CD4-positive, alpha-beta T cell (primary cell): ENCODE results near the gene LST1. TPM values are rescaled to one million over a fixed set of nuclear protein-coding genes. Genes with fewer than 3 reads are reported as not detected.
A peak's percentile ranks its signal among the peaks of the same experiment; 100 is the strongest.

Experiments
- ATAC-seq: fragments of 200-7000 bp; cut with Tn5 transposase; one replicate; pipeline ENCODE4 v1.10.0; 2022; ENCODE audit warnings: mild to moderate bottlenecking; ENCODE audit not compliant: poor library complexity
- CTCF ChIA-PET: fragments of 350-600 bp; sonication (Branson Sonifier 250); formaldehyde crosslinking; loops from one replicate; lab custom pipeline; 2021; ENCODE audit warnings: antibody characterized with exemption, inconsistent platforms; lab: Charles Lee
- POLR2A ChIA-PET: fragments of 350-600 bp; sonication (Branson Sonifier 250); formaldehyde crosslinking; loops from one replicate; lab custom pipeline; 2021; ENCODE audit warnings: antibody characterized with exemption, inconsistent platforms; lab: Charles Lee
- DNase-seq, 14 experiments: peaks; one replicate each; pipeline ENCODE4 v3.0.0-alpha.2; 2013 to 2020; ENCODE audit warnings: mixed read lengths in 2 of 14
- H3K27ac ChIP-seq, 2 donors: one replicate each; pipeline versions ENCODE4 v1.5.1 to v1.7.0; 2013; ENCODE audit warnings: low read length in 2 of 2, low read depth in 1 of 2, mild to moderate bottlenecking in 1 of 2
- H3K27me3 ChIP-seq, 2 experiments: 1 replicate in 1 of 2; 2 replicates in 1 of 2; pipeline versions ENCODE4 v1.6.1 to v1.7.0; 2013; ENCODE audit warnings: low read length in 2 of 2, control low read depth in 1 of 2, mild to moderate bottlenecking in 1 of 2, moderate library complexity in 1 of 2; ENCODE audit not compliant: insufficient read depth in 2 of 2, control insufficient read depth in 1 of 2
- H3K36me3 ChIP-seq: one replicate; pipeline ENCODE4 v1.6.1; 2013; ENCODE audit warnings: low read length, control low read depth; ENCODE audit not compliant: insufficient read depth
- H3K4me1 ChIP-seq: one replicate; pipeline ENCODE4 v1.6.1; 2013; ENCODE audit warnings: low read length, control low read depth; ENCODE audit not compliant: insufficient read depth
- H3K4me3 ChIP-seq: one replicate; pipeline ENCODE4 v1.5.1; 2013; ENCODE audit warnings: mild to moderate bottlenecking, low read length, moderate library complexity
- H3K9me3 ChIP-seq, 2 experiments: 1 replicate in 1 of 2; 2 replicates in 1 of 2; pipeline versions ENCODE4 v1.6.1 to v1.7.0; 2013; ENCODE audit warnings: low read length in 2 of 2, mild to moderate bottlenecking in 2 of 2, control low read depth in 1 of 2, moderate library complexity in 1 of 2; ENCODE audit not compliant: control insufficient read depth in 1 of 2, insufficient read depth in 1 of 2
- H3K27ac Mint-ChIP-seq: one replicate; pipeline ENCODE4 v1.8.0; 2020; ENCODE audit warnings: mixed read lengths
- H3K27me3 Mint-ChIP-seq: one replicate; pipeline ENCODE4 v1.8.0; 2021; ENCODE audit warnings: mixed read lengths
- H3K36me3 Mint-ChIP-seq: one replicate; pipeline ENCODE4 v1.8.0; 2021; ENCODE audit warnings: low read depth, mixed read lengths
- H3K4me1 Mint-ChIP-seq: one replicate; pipeline ENCODE4 v1.8.0; 2021; ENCODE audit warnings: low read depth, mixed read lengths
- H3K4me3 Mint-ChIP-seq: one replicate; pipeline ENCODE4 v1.8.0; 2020; ENCODE audit warnings: mild to moderate bottlenecking, mixed read lengths
- H3K9me3 Mint-ChIP-seq: one replicate; pipeline ENCODE4 v1.8.0; 2020; ENCODE audit warnings: mixed read lengths
- intact Hi-C, 2 experiments: fragments of 100-400 bp; cut with DNase I in 1 of 2; cut with micrococcal nuclease in 1 of 2; formaldehyde crosslinking; loops; one replicate each; pipeline versions ENCODE4 v1.15.1 to v1.9.0; 2023 to 2025; cut with DNase I, micrococcal nuclease
- polyA plus RNA-seq, 2 donors: library from polyadenylated mRNA; unstranded; fragments of 120-200 nt; gene quantifications; one replicate each; pipeline ENCODE4 v1.2.1, GENCODE V29; 2013
- total RNA-seq, 174 experiments: library from RNA in 2 of 174; stranded (reverse) in 2 of 174; gene quantifications; one replicate each; pipeline ENCODE4 v1.2.3 and lab custom pipeline; 2021 to 2026
- TF ChIP-seq, protein P1 (sequence below): fragments of 200-600 bp; IDR thresholded peaks from one replicate; pipeline ENCODE4 v1.8.0; 2022; ENCODE audit warnings: antibody characterized with exemption, mild to moderate bottlenecking

The LST1 gene
- total RNA-seq (10 to 100 TPM in 1 of 2 experiments, 1 to 10 TPM in 1; 8.9 to 10.3 TPM), total RNA-seq (lab: John Stamatoyannopoulos, UW) (0.96 to 18.4 (median 4.8) reads per million in 172 experiments)
- 98.2 TPM for polyA plus RNA-seq (2013, experiment 1 of 2)
- 66.5 TPM for polyA plus RNA-seq (2013, experiment 2 of 2)

DNA sequence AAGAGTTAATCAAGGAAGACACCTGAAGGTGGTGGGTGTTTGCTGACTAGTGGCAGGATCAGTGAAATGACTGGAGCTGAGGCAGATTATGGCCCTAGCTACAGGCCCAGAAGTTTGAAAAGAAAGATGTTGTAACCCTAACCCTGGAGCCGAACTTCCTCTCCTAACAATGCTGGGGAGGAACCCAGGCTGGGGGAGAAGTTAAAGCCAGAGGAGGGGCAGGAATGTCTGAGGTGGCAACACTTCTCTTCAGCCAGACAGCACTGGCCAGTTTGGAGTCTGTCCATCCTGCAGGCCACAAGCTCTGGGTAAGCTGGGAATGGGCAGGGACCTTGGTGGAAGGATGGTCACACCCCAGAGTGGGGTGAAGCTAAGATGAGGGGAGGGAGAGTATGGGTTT lies at the start of gene LST1:
Gene LST1 (plus strand): TSS at position 270 of the 400 bp plus-strand sequence. CDS start 1,023 bp downstream, outside the sequence.
- H3K36me3 ChIP-seq: peaks cover 5% of the 10 kb centered on the region
- CTCF ChIA-PET: interaction anchor here (0.9 to 16.9 kb wide), 6 partner anchors 9 to 67 kb away, joined by 3 to 353 read pairs (median 6); partner anchors contain the start of gene NCR3
- Mint-ChIP-seq H3K36me3 (peaks cover 20% of the 10 kb centered on the region), H3K4me3 (peak within 1 kb of the TSS; percentile 80), H3K9me3 (no peaks in the 10 kb centered on the region), H3K4me1 (peaks cover 78% of the 10 kb centered on the region), H3K27me3 (no peaks in the 10 kb centered on the region), H3K27ac (peak within 1 kb of the TSS; percentile 85)
- H3K4me1 ChIP-seq: peaks cover 78% of the 10 kb centered on the region
- TF ChIP-seq, protein P1, sequence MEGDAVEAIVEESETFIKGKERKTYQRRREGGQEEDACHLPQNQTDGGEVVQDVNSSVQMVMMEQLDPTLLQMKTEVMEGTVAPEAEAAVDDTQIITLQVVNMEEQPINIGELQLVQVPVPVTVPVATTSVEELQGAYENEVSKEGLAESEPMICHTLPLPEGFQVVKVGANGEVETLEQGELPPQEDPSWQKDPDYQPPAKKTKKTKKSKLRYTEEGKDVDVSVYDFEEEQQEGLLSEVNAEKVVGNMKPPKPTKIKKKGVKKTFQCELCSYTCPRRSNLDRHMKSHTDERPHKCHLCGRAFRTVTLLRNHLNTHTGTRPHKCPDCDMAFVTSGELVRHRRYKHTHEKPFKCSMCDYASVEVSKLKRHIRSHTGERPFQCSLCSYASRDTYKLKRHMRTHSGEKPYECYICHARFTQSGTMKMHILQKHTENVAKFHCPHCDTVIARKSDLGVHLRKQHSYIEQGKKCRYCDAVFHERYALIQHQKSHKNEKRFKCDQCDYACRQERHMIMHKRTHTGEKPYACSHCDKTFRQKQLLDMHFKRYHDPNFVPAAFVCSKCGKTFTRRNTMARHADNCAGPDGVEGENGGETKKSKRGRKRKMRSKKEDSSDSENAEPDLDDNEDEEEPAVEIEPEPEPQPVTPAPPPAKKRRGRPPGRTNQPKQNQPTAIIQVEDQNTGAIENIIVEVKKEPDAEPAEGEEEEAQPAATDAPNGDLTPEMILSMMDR: no peak
- H3K4me3 ChIP-seq: peak within 1 kb of the TSS; percentile 32
- no peaks in the 10 kb centered on the region for H3K9me3 ChIP-seq
- peak within 1 kb of the TSS; percentile 75 to 95 for H3K27ac ChIP-seq
- DNase-seq (peak in 2 of 14 experiments; percentile 40 to 47), ATAC-seq (no peak)
- POLR2A ChIA-PET: interaction anchor here (1.5 to 34.9 kb wide), 5 partner anchors 0 to 67 kb away, joined by 4 to 1160 read pairs (median 220); partner anchors contain the start of genes ATP6V1G2, BAG6, DDX39B and LST1
- intact Hi-C loops: loop anchor here in 1 of 2 experiments (10.0 kb wide), 1 partner anchor 249 kb away; no protein-coding TSS in a partner anchor
- H3K27me3 ChIP-seq: no peaks in the 10 kb centered on the region

DNA sequence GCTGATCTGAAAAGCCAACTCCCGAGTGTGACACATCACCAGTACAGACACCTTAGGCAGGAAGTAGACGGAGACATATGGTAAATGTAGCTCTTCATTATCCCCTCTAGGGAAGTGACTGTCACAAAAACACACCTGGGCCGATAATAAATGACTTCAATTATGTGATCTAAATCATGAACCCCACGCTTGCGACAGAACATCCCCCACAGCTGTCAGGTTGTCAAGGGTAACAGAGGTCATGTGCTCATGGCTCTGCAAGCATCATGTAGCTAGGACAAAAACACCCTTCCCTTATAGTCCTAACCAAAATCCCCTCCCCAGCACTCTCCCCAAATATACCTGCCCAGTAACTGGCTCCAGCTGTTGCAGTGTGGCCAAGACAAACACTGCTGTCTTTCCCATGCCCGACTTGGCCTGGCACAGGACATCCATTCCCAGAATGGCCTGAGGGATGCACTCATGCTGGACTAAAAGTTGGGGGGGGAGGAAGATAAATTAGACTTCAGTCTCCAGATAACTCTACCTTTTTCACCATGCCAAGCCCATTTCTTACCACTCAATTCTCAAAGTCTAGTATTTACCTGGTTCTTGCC lies 47.2 kb upstream of the LST1 start:
- POLR2A ChIA-PET: interaction anchor here (0.9 to 4.0 kb wide), 5 partner anchors 10 to 268 kb away, joined by 3 to 88 read pairs (median 4); partner anchors contain the start of genes LSM2, MCCD1 and MICB
- peak overlapping the region; percentile 91 for H3K4me3 ChIP-seq
- peaks cover 76% of the 10 kb centered on the region for H3K36me3 Mint-ChIP-seq

DNA sequence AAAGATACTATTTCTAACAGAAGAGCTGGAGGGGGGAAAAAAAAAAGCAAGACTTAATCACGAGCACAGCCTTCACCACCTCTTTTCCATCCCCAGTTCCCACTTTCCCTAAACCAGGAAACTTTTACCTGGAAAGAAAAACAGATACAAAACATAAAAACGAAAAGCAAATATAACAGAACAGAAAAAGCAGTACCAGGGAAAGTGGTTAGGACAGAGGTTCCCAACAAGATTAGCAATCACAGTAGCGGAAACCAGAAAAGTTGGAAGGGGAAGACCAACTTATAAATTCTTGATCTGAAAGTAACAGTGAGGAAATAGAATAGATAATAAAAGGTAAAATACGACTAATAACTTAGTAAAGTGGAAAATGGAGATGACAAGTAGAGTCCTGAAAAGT lies 45.4 kb upstream of the LST1 start:
- H3K27me3 ChIP-seq: no peaks in the 10 kb centered on the region
- H3K27ac ChIP-seq: peak overlapping the region; percentile 94 to 95
- ATAC-seq: no peak
- no peak for DNase-seq
- H3K36me3 ChIP-seq: peaks cover 49% of the 10 kb centered on the region
- ChIA-PET POLR2A (interaction anchor here (0.6 to 4.2 kb wide), 35 partner anchors 8 to 1215 kb away, joined by 3 to 106 read pairs (median 7); partner anchors contain the start of genes ABHD16A, ATF6B, BAG6 and CSNK2B), CTCF (interaction anchor here (1.4 to 3.9 kb wide), 5 partner anchors 28 to 58 kb away, joined by 3 to 30 read pairs (median 8); no protein-coding TSS in a partner anchor)
- peak overlapping the region; percentile 91 for H3K4me3 ChIP-seq
- no peaks in the 10 kb centered on the region for H3K9me3 ChIP-seq
- TF ChIP-seq, protein P1: no peak
- H3K4me1 ChIP-seq: peaks cover 47% of the 10 kb centered on the region
- H3K9me3 Mint-ChIP-seq: no peaks in the 10 kb centered on the region
- H3K27ac Mint-ChIP-seq: peak overlapping the region; percentile 99
- intact Hi-C loops: loop anchor here (2.0 to 5.0 kb wide), 2 partner anchors 294 to 417 kb away; partner anchors contain the start of genes NELFE (in 1 of the 2) and SKIC2 (in 1 of the 2)
- H3K4me3 Mint-ChIP-seq: peak overlapping the region; percentile 96
- peaks cover 59% of the 10 kb centered on the region for H3K36me3 Mint-ChIP-seq
- H3K4me1 Mint-ChIP-seq: peaks cover 59% of the 10 kb centered on the region
- no peaks in the 10 kb centered on the region for H3K27me3 Mint-ChIP-seq

More for the DNA sequence above, 47.2 kb upstream of the LST1 start:
- H3K36me3 ChIP-seq: peaks cover 67% of the 10 kb centered on the region
- Mint-ChIP-seq H3K9me3 (no peaks in the 10 kb centered on the region), H3K27me3 (no peaks in the 10 kb centered on the region), H3K4me3 (peak overlapping the region; percentile 96), H3K4me1 (peaks cover 61% of the 10 kb centered on the region), H3K27ac (peak overlapping the region; percentile 99)
- intact Hi-C loops: no loop called here
- peak in 1 of 14 experiments; percentile 54 for DNase-seq
- H3K27ac ChIP-seq: peak overlapping the region; percentile 94 to 95
- peaks cover 47% of the 10 kb centered on the region for H3K4me1 ChIP-seq
- TF ChIP-seq, protein P1: no peak
- no peak for ATAC-seq
- no peaks in the 10 kb centered on the region for H3K9me3 ChIP-seq
- H3K27me3 ChIP-seq: no peaks in the 10 kb centered on the region
- CTCF ChIA-PET: interaction anchor here (1.3 to 3.9 kb wide), 3 partner anchors 11 to 45 kb away, joined by 3 to 30 read pairs (median 6); no protein-coding TSS in a partner anchor
